ENCODE data around the gene CD7. TPM values are rescaled to one million over a fixed set of nuclear protein-coding genes. Genes with fewer than 3 reads are reported as not detected.

The CD7 gene
- total RNA-seq, 1 donor from 2014 or later = not detected

DNA sequence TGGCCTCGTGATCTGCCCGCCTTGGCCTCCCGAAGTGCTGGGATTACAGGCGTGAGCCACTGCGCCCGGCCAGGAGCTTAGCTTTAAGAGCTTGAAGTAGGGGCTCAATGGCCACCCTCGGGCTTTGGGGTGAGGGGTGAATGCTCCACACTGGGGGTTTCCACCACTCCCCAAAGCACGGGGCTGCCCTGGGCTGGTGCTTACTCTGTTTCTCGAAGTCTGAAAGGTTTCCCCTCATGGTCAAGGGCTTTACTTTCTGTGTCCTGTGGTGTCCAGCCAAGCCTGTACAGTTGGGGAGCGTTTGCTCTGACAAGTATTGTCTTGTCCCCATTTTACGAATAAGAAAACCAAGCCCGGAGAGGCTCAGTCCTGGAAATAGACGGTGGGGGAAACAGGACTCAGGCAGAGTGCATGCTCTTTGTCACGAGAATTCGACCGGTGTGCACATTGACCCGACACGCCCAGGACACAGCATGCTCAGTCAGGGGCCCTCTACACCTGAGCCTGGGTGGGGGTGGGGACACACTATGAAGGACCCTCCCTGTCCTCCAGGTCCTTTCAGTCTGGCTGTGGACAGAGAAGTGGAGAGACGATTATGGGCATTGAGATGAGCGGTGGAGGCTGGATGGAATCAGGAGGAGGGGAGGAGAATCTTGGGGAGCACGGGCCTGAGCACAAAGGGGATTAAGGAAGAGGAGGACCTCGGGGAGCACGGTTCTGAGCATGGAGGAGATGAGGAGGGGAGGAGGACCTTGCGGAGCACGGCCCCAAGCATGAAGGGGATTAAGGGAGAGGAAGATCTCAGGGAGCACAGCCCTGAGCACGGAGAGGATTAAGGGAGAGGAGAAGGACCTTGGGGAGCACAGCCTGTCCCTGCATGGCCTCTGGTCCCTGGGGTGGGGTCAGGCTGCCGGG lies 7.5 kb downstream of the CD7 start:
- H3K4me3 ChIP-seq (ENCODE audit: low read depth, low read length) = no peak overlapping the region
- no peak for DNase-seq (ENCODE audit: low read depth)
- TF ChIP-seq, protein P1, sequence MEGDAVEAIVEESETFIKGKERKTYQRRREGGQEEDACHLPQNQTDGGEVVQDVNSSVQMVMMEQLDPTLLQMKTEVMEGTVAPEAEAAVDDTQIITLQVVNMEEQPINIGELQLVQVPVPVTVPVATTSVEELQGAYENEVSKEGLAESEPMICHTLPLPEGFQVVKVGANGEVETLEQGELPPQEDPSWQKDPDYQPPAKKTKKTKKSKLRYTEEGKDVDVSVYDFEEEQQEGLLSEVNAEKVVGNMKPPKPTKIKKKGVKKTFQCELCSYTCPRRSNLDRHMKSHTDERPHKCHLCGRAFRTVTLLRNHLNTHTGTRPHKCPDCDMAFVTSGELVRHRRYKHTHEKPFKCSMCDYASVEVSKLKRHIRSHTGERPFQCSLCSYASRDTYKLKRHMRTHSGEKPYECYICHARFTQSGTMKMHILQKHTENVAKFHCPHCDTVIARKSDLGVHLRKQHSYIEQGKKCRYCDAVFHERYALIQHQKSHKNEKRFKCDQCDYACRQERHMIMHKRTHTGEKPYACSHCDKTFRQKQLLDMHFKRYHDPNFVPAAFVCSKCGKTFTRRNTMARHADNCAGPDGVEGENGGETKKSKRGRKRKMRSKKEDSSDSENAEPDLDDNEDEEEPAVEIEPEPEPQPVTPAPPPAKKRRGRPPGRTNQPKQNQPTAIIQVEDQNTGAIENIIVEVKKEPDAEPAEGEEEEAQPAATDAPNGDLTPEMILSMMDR (conservative IDR thresholded peaks at IDR 0.05; ENCODE audit: low read depth, low read length) = no peak

DNA sequence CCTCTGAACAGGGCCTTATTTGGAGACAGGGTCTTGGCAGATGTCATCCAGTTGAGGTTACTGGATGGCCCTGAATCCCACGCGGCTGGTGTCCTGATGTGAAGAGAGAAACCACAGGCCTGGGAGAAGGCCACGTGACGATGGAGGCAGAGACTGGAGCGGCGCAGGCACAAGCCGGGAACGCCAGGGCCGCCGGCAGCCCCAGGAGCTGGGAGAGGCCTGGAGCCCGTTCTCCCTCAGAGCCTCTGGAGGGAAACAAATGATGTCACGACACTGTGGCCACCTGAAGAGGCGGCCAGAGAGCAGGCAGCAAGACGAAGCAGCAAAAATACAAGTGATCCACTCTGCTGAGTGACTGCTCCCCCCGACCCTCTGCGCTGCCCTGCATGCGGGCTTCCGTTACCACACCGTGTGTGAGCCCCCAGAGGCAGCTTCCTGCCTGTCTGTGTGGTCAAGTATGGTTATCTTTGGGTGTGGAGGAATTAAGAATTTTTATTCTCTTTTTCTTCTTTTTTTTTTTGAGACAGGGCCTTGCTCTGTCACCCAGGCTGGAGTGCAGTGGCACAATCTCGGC lies 11.6 kb downstream of the CD7 start:
- no peak overlapping the region for H3K4me3 ChIP-seq (ENCODE audit: low read depth, low read length)
- TF ChIP-seq, protein P1 (conservative IDR thresholded peaks at IDR 0.05; ENCODE audit: low read depth, low read length) = no peak
- DNase-seq (ENCODE audit: low read depth) = no peak

DNA sequence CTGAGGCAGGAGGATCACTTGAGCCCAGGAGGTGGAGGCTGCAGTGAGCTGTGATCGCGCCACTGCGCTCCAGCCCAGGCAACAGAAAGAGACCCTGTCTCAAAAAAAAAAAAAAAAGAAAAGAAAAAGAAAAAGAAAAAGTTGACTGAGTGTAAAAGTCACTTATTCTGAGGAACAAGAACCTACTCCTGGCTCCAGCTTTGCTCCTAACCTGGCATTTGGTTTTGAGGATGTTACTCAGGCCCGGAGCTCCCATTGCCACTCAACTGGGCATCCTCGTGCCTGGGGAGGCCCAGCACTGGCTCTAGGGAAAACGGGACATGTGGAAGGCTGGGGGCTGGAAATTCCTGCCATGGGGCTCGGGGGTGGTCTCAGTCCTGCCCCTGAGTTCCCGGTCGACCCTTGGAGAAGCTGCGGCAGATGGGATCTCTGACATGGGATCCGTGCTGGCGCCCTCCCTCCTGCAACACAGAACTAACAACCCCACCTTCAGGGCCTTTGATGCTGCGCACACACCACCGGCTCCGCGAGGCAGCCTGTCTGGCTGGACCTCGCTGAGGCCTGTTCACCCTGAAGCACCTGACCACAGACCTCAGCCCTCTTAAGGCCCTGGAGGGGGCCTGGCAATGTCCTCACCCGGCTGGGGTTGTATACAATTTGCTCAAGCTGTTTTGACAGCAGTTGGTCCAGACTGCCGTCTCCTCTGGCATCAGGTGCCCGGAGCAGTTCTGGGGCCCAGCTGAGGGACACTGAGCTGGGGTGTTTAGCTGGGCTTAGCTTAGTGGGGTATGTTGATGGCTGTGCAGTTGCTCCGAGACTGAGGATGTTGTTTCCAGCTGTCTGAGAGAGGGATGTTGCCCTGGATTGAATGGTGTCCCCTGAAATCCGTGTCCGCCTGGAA lies 12.3 kb downstream of the CD7 start:
- no peak overlapping the region for H3K4me3 ChIP-seq (ENCODE audit: low read depth, low read length)
- TF ChIP-seq, protein P1 (conservative IDR thresholded peaks at IDR 0.05; ENCODE audit: low read depth, low read length) = no peak
- DNase-seq (ENCODE audit: low read depth) = no peak

DNA sequence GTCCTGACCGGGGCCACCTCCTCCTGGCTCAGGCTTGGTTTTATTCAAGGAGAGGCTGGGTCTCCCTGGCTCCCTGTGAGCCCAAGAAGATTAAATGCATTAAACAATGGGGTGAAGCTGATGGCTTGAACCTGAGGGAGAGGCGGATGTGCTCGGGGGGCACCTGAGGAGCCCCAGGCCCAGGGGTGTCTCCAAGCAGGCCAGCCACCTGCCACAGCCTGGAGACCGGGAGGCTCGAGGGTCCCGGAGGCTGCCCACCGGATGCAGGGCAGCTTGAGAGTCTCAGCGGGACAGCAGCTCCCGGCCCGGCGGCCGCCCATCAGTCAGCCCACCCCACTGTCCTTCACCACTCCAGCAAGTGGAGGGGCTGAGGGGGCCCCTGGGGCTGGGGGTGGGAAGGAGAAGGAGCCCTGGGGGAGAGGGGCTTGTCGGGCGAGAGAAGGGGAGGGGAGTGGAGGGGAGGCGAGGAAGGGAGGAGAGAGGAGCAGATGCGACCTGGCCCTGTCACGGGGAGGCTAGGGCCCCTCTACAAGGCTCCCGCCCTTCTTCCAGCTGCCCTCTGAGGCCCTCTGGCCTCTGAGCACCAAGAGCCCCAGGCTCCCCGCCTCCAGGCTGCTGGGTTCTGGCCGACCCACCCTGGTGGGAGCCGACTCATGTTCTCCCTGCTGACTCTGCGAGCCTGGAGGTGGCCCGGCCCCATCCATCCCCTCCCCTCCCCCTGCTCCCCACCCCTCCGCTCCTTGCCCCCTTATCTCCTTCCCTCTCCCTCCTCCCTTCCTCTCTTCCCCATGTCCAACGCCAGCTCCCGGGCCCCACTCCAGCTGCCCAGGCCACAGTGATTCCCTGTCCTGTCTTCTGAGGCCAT lies 13.2 kb downstream of the CD7 start:
- no peak overlapping the region for H3K4me3 ChIP-seq (ENCODE audit: low read depth, low read length)
- TF ChIP-seq, protein P1 (conservative IDR thresholded peaks at IDR 0.05; ENCODE audit: low read depth, low read length) = no peak
- DNase-seq (ENCODE audit: low read depth) = no peak

DNA sequence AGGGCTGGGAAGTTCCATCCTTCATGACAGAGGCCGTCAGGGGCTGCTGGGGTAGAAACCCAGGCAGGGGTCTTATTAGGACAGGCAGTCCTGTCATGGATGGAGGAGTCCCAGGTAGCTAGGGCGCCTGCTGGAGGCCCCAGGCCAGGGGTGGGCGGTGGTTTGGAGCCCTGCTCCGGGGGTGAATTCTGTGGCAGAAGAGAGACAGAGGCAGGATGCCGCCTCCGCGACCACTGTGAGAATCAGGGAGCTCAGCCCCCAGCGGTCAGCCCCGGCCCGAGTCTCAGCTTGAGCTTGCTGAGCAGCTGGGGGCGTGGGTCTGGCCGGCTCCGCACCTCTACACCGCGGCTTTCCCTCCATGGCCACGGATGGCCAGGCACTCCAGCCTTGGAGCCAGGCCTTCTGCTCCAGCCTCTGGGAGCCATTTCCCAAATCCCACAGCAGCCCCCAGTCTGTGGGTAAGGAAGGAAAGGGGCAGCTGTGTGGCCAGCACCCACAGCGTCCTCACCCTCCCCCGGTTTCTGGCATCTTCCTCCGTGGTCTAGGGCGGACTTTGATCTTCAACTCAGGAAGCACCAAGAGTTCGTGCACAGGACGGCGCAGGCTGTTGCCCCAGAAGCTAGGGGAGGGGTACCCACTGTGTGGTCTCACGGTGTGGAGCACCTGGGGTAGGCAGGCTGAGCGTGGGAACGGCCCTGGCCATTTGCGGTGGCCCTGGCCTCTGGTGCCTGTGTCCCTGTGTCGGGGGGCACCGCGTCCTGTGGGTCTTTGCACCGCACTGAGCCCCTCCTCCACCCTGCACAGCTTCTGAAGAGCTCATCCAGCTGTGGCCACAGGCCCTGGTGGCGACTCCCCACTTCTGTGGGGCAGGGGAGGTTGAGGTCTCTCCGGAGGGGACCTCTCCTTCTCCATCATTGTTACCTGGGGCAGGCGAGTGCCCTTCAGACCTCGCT lies 14.1 kb downstream of the CD7 start:
- TF ChIP-seq, protein P1 (conservative IDR thresholded peaks at IDR 0.05; ENCODE audit: low read depth, low read length) = no peak
- no peak for DNase-seq (ENCODE audit: low read depth)
- no peak overlapping the region for H3K4me3 ChIP-seq (ENCODE audit: low read depth, low read length)
